ENCODE measurements around the gene RUNX1.

Gene RUNX1

GRCh38 chr21:34923626-34924025 is 125.5 kb downstream of the RUNX1 start:
- DNase-seq (ENCODE audit: low spot score) = no peak

- no peak for DNase-seq (ENCODE audit: low spot score)
These were observed 125.9 kb downstream of the RUNX1 start for GRCh38 chr21:34923202-34923601.

DNA sequence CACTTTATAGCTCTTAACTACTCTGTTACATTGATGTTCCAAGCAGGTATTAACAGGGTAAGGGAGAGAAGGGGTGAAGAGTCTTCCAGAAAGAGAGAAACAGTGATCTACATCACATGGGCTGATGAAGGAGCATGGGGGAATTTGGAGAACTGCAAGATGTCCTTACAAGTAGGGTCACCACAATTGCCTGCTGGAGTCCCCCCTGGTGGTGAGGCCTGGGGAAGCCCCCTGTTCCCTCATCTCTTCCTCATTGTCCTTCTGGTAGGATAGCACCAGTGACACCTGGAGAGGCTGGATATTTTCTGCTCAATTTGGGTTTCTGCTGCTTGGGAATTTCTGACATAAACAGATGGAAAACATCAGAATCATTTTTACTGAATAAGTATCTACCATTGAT is 126.6 kb downstream of the RUNX1 start:
- no peak for DNase-seq (ENCODE audit: low spot score)

DNA sequence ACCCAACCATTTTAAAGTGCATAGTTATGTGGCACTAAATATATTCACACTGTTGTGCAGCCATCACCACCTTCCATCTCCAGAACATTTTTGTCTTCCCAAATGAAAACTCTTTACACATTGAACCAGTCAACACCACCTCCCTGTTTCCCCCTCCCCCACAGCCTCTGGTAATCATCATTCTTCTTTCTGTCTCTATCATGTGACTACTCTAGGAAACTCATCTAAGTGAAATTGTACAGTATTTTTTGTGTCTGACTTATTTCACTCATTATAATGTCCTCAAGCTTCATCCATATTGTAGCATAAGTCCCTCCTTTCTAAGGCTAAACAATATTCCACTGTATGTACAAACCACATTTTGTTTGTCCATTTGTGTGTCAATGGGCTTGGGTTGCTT is 128.0 kb downstream of the RUNX1 start:
- no peak for DNase-seq (ENCODE audit: low spot score)

DNA sequence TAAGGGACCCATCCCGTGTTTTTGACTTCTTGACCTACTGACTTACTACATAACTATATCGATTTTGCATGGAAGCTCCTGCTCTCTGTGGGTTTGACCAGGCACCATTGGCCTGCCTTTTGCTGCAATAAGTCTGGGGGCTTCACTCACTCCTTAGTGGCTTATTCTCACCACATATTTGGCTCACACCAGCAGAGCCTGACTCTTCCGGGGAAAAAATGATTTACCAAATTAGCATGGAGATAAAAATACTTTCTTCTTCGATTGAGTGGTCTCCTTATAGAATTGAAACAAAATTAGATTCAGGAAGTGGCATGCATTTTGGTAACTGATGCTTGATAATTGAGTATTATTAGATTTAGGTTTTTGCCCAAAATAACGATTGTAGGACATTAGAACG is 129.7 kb downstream of the RUNX1 start:
- DNase-seq (ENCODE audit: low spot score) = no peak

DNA sequence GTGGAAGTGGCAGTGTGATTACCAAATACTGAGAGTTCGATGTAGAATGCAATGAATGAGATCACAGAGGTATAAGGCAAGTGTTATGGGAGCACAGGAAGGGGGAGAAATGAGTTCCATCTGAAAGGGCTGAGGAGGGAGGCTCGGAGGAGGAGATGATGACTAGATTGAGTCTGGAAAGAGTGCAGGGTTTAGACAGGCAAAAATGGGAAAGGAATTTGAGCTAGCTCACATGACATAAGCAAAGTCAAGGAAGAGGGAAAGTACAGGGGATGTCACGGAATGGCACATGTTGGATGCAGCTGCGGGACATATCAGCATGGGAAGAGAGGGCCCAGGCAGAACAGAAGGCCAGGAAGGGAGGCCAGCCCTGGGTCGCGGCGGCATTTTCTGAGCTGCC is 132.7 kb downstream of the RUNX1 start:
- DNase-seq (ENCODE audit: low spot score) = no peak

GRCh38 chr21:34915364-34915841 is 133.7 kb downstream of the RUNX1 start:
- DNase-seq (ENCODE audit: low spot score) = no peak

DNA sequence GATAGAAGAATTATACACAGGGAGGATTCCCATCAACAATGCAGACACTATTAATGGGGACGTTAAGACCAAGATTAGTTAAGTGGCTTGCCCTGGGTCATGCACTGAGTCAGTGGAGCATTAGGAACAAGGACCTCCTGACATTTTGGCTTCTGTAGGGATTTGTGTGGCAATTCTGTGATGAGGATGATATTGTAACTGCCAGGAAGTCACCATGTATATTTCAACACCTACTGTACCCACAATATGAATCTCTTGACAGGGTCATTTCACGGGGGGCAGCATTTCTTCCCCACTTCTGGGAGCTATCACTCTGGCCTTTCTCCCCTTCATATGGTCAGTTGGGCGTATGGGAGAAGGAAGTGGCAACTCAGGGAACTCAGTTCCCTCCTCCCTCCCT is 134.9 kb downstream of the RUNX1 start:
- no peak for DNase-seq (ENCODE audit: low spot score)

GRCh38 chr21:34913811-34914210 is 135.3 kb downstream of the RUNX1 start:
- DNase-seq (ENCODE audit: low spot score) = no peak

DNA sequence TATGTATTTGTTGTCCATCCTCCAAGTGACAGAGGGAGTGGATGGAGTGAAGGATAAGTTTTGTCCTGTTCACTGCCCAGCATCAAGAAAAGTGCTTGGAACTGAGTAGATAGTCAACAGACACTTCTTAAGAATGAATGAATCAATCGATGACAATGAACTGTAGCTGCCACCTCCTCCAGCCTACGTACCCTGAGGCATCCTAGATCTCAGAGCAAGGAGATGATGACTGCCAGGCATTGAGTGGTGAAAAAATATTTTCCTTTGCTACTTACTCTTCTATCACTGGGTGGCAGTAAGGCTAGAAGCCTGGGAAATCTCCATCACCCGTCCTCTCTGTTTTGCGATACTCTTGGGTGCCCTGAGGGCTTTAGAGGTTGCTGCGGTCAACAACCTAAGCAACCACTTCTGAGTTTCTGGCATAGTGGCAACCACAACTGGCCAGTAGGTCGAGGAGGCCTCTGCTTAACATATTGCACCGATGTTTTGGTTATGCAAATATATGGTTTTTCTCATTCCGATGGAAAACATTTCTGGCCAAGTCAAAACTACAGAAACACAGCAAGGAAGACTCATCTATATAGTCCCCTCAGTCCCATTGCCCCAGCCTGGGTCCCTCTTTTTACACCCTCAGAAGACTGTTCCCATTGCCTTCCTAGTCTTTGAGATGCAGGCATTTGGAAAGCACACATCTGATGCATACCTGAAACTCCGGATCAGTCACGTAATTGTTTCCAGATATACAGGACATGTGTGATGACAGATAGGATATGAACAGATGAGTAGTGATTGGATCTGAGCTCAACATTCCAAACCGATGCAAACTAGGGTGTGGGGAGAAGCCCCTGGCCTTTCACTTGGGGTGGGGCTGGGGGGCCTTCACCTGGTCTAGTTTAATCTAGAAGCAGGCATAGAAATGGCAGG is 136.8 kb downstream of the RUNX1 start:
- no peak for DNase-seq (ENCODE audit: low spot score)

DNA sequence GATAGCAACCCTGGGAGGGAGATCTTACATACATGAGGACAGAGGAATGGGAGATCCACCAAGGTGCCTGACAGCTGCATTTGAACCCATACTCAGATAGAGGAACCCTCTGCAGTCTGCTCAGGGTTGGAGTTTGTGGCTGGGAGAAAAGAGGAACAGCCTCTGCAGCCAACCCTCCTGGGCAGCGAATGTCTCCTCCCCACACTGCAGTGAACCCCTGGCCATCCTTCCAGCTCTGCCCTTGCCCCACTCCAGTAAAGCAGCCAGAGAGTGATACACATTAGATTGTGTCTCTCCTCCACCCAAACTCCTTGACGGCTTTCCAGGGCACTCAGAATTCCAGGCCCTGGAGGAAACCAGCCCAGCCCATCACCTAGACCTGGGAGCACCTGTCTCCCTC is 137.7 kb downstream of the RUNX1 start:
- DNase-seq (ENCODE audit: low spot score) = no peak

- DNase-seq (ENCODE audit: low spot score) = no peak
These were observed 138.7 kb downstream of the RUNX1 start for GRCh38 chr21:34910396-34910795.

GRCh38 chr21:34909492-34910292 is 139.4 kb downstream of the RUNX1 start:
- DNase-seq (ENCODE audit: low spot score) = no peak

DNA sequence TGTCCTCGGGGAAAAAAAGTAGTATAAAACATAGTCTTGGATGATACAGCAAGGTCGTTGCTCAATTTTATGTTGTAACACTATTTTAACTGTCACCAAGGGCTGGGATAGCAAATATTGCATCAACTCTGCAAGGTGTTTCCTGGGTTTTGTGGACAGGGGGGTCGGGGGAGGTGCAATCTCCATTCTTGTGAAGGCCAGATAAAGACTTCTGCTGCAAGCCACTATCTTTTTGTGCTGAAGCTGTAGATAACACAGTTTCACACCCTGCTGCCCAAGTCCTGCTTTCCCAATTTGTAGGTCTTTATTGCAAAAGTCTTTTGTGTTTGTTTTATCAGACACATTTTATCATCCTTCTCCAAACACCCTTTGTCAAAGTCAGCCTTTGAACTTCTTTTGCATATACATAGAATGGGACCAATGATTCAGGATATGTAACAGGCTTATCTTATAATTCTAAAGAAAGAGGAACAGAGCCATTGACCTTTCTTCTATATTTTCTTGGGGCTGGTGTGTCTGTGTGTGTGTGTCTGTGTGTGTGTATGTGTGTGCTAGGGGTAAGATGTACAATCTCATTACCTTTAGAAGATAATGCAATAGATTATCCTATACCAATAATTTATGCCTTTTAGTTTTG is 140.6 kb downstream of the RUNX1 start:
- no peak for DNase-seq (ENCODE audit: low spot score)

GRCh38 chr21:34907461-34908418 is 141.4 kb downstream of the RUNX1 start:
- DNase-seq (ENCODE audit: low spot score) = no peak

DNA sequence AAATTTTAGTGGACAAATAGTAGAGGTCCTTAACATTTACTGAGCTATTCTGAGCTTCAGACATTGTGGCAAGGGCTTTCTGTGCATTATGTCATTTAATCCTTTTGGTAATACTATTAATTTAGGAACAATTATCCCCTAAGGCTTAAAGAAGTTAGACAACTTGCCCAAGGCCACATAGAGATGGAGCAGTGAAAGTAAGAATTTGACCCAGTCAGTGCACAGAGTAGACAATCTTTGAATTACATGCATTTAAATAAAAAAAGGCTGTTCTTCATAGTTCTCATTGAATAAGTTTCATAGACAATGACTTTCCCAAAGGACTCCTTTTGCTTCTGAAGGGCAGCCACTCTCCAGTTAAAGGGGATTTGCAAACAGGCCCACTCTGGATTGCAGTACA is 142.7 kb downstream of the RUNX1 start:
- no peak for DNase-seq (ENCODE audit: low spot score)

DNA sequence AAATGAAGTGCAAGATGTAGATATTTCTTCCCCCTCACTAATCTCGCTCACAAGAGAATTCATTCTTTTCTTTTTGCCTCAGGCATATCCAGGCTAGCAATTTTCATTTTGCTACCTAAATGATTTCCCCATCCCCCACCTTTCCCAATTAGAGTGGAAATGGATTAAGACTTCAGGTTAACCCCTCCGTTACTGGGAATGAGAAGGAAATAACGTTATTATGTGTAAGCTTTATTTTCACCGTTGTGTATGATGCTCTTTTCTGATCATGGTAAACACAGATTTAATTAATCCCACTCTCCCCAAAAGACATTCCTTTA is 143.9 kb downstream of the RUNX1 start:
- no peak for DNase-seq (ENCODE audit: low spot score)

DNA sequence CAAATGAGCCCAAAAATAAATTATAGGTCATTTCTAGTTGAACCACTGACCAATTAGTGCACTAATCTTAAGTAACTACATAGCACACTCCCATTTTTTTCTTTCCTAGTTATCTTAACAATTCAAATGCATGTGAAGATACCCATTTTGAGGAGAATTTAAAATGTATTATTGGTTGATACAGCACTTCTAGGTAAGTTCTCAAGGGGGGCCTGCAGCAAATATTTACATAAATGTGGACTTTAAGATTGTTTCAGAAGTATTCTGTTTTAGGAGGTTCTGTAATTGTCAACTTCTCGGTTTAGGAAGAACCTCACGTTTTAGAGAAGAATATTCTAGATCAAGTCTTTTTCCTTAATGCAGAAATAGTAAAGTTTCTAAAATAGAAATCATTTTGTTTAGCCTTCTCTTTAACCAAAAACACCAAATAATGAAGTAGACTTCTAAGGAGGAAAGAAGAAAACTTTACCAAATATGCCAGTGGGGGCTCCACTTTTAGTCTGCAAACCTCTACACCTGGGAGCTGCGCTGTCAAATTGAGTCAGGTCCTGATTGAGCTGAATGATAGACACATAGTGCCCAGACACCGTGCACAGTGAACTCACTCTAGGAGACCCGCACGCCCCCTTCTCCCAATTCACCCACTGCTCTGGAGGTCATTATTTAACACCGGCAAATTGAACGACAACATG is 144.4 kb downstream of the RUNX1 start:
- no peak for DNase-seq (ENCODE audit: low spot score)

- DNase-seq (ENCODE audit: low spot score) = no peak
These were observed 148.7 kb downstream of the RUNX1 start for GRCh38 chr21:34900376-34900775.

GRCh38 chr21:34899760-34900159 is 149.3 kb downstream of the RUNX1 start:
- DNase-seq (ENCODE audit: low spot score) = no peak

DNA sequence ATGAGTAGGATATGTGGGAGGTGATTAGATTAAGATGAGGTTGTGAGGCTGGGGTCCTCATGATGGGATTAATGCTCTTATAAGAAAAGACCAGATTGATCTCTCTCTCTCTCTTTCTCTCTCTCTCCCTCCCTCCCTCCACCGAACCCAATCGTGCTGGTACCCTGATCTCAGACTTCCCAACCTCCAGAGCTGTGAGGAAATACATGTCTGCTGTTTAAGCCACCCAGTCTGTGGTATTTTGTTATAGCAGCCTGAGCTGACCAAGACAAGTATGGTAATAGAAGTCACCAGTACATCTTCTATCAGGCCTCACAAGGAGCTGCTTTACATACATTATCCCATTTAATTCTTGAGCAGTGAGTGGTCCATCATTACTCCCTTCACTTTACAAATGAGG is 149.8 kb downstream of the RUNX1 start:
- no peak for DNase-seq (ENCODE audit: low spot score)

Data from activated CD4-positive, alpha-beta T cell treated with anti-CD3 and anti-CD28 coated beads, Interleukin-2, Interleukin-4, amounts not matched to agents 100 ng/mL and 50 ng/mL, durations not matched to agents 16 hours and 8 hours (primary cell).